GM12874 (cell line): ENCODE results near the gene CHMP3.

Experiments used
- CTCF ChIP-seq: IDR thresholded peaks from 2 replicates; pipeline ENCODE4 v1.5.1; 2011; ENCODE audit warnings: low read depth, mild to moderate bottlenecking, control low read depth, low read length, moderate library complexity; ENCODE audit not compliant: insufficient read depth

The CHMP3 gene

DNA sequence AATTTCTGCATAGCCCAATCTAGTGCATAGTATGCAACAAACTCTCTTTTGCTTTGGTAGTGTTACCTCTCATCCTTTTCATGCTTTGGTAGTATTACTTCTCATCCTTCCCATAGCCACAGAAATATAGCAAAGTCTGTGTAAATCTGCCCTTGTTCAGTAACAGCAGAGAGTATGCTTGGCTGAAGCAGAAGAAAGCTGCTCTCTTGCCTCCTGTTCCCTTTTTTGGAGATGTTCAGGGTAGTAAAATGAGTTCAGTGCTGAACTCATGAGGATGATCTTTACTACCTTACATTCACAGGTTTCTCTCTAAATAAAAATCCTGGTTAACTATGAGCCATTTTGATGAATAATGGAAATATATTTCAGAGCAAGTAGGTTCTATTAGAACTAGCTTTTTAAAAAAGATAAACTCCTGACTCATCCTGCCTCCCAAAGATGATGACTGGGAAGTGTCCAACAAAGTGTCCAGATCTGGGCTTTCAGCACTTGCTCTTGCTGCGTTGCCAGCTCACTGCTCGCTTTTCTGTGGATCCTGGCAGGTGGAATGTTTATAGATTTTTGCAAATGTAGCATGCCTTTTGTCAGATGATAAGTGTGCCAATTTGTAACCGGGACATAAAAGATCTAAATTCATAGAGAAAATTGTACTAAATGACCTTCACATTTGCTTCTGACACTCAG, 29.4 kb upstream of the CHMP3 start:
- no peak for TF ChIP-seq CTCF

- TF ChIP-seq CTCF = no peak
Observed at GRCh38 chr2:86584151-86584913, 21.1 kb upstream of the CHMP3 start.

- no peak for TF ChIP-seq CTCF
Observed at GRCh38 chr2:86580560-86580959, 17.3 kb upstream of the CHMP3 start.

- no peak for TF ChIP-seq CTCF
Observed at GRCh38 chr2:86577817-86578456, 14.7 kb upstream of the CHMP3 start.

- TF ChIP-seq CTCF = no peak
Observed at GRCh38 chr2:86570059-86570458, 6.8 kb upstream of the CHMP3 start.

GRCh38 chr2:86566821-86567190, 3.6 kb upstream of the CHMP3 start:
- TF ChIP-seq CTCF = no peak

DNA sequence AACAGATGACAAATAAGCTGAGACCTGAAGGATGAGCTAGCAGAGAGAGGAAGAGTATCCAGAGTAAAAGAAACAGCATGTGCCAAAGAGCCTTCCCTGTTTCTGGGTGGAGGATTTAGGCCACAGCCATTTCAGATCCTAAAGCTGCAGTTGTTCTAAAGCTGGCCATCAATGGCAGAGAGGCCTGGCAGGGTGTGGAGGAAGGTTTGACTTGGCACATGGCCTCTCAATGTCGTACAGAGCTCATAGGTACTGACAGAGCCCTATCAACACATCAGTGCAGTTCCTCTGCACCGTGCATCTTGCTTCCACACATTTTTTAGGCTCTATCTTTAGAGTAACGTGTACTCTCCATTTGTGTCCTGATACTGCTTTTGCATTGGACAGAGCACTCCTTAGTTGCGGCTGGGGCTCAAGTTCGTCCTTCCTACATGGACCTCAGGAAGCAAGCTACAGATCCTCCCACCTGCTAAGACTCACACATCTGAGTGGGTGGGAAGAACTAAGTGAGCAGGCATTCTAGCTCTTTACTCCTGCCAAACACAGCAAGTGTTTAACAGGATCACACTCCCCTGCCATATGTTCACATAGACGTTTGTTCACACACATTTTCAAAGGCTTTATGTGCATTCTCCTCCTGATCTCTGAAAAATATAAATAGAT, 3.0 kb upstream of the CHMP3 start:
- no peak for TF ChIP-seq CTCF
